OCI-LY3 (cell line): ENCODE data around the gene EFNA1.

Source experiments
- H2AFZ ChIP-seq: fragments of 200-600, 300-600 bp; shearing (Covaris generic); 2 replicates; pipeline ENCODE4 v1.6.0; 2014; ENCODE audit warnings: antibody characterized with exemption, low read depth, low read length
- H3K27ac ChIP-seq: fragments of 200-600, 300-600 bp; sonication (generic); 2 replicates; pipeline ENCODE4 v1.5.1; 2014; ENCODE audit warnings: mild to moderate bottlenecking, low read length, moderate library complexity, mixed read lengths
- H3K27me3 ChIP-seq: fragments of 200-600, 300-600 bp; sonication (generic); 2 replicates; pipeline ENCODE4 v1.6.1; 2014; ENCODE audit warnings: low read depth, low read length, mixed read lengths
- H3K36me3 ChIP-seq: fragments of 200-600, 300-600 bp; sonication (generic); replicated peaks from 2 replicates; pipeline ENCODE3; 2014; ENCODE audit warnings: low read depth, low read length, mixed read lengths
- H3K4me1 ChIP-seq: fragments of 300-600, 200-600 bp; sonication (generic); 2 replicates; pipeline ENCODE4 v1.6.1; 2014; ENCODE audit warnings: low read length, mixed read lengths
- H3K4me2 ChIP-seq: fragments of 200-600, 300-600 bp; sonication (generic); 2 replicates; pipeline ENCODE4 v1.6.1; 2014; ENCODE audit warnings: low read length, mixed read lengths
- H3K4me3 ChIP-seq: fragments of 300-600, 200-600 bp; sonication (generic); 2 replicates; pipeline ENCODE4 v1.5.1; 2014; ENCODE audit warnings: antibody characterized with exemption, mild to moderate bottlenecking, low read length, moderate library complexity
- H3K79me2 ChIP-seq: fragments of 300-600, 200-600 bp; shearing (Covaris generic); 2 replicates; pipeline ENCODE4 v1.6.1; 2014; ENCODE audit warnings: mild to moderate bottlenecking, low read length, mixed read lengths
- H3K9ac ChIP-seq: fragments of 300-600, 200-600 bp; shearing (Covaris generic); 2 replicates; pipeline ENCODE4 v1.6.0; 2014; ENCODE audit warnings: mild to moderate bottlenecking, low read length, moderate library complexity
- H3K9me3 ChIP-seq: fragments of 200-600, 300-600 bp; shearing (Covaris generic); 2 replicates; pipeline ENCODE4 v1.6.1; 2014; ENCODE audit warnings: low read length, mixed read lengths; ENCODE audit not compliant: insufficient read depth
- H4K20me1 ChIP-seq: fragments of 200-600, 300-600 bp; sonication (generic); 2 replicates; pipeline ENCODE4 v1.6.1; 2016; ENCODE audit warnings: low read length, mixed read lengths; ENCODE audit not compliant: insufficient read depth
- CTCF ChIP-seq: fragments of 200-600, 300-600 bp; sonication (generic); IDR thresholded peaks from 2 replicates; pipeline ENCODE4 v1.5.1; 2014; ENCODE audit warnings: antibody characterized with exemption, low read length, low read depth
- EZH2phosphoT487 ChIP-seq: fragments of 200-600 bp; shearing (Covaris generic); IDR thresholded peaks from 2 replicates; pipeline ENCODE4 v1.6.1; 2018; ENCODE audit warnings: antibody characterized with exemption, mixed run types, low read depth

EFNA1 gene

GRCh38 chr1:155172732-155173477, 45.2 kb downstream of the EFNA1 start, which contains the start of gene KRTCAP2:
KRTCAP2 (minus strand) TSS chr1:155173304; CDS start chr1:155173224, 80 bp downstream.
- Histone ChIP-seq H3K4me1 (peaks cover 31% of the 10 kb centered on the region), H3K9me3 (no peaks in the 10 kb centered on the region), H3K36me3 (peaks cover 21% of the 10 kb centered on the region), H3K4me2 (peak within 1 kb of the TSS; percentile 91), H3K27me3 (no peaks in the 10 kb centered on the region), H2AFZ (peak within 1 kb of the TSS; percentile 82), H3K9ac (peak within 1 kb of the TSS; percentile 95), H3K27ac (peak within 1 kb of the TSS; percentile 75), H3K4me3 (peak within 1 kb of the TSS; percentile 87), H3K79me2 (peaks cover 16% of the 10 kb centered on the region), H4K20me1 (no peaks in the 10 kb centered on the region)
- peak; percentile 96 for TF ChIP-seq CTCF
- no peak for TF ChIP-seq EZH2phosphoT487

GRCh38 chr1:155173478-155174323, 46.0 kb downstream of the EFNA1 start, which contains the start of gene TRIM46:
TRIM46 (plus strand) TSS chr1:155173849; CDS start chr1:155173967, 118 bp downstream.
- H3K4me1 ChIP-seq, result peaks cover 29% of the 10 kb centered on the region
- H2AFZ ChIP-seq, result peak within 1 kb of the TSS; percentile 82
- no peaks in the 10 kb centered on the region for H4K20me1 ChIP-seq
- H3K36me3 ChIP-seq, result peaks cover 22% of the 10 kb centered on the region
- H3K4me3 ChIP-seq, result peak within 1 kb of the TSS; percentile 87
- H3K4me2 ChIP-seq, result peak within 1 kb of the TSS; percentile 91
- no peaks in the 10 kb centered on the region for H3K27me3 ChIP-seq
- peaks cover 16% of the 10 kb centered on the region for H3K79me2 ChIP-seq
- no peaks in the 10 kb centered on the region for H3K9me3 ChIP-seq
- H3K27ac ChIP-seq, result peak within 1 kb of the TSS; percentile 75
- peak within 1 kb of the TSS; percentile 95 for H3K9ac ChIP-seq
- TF ChIP-seq EZH2phosphoT487 (no peak), CTCF (0 out of 2 replicates have a peak, but pooled peaks have one; percentile 17)

GRCh38 chr1:155174324-155175280, 46.9 kb downstream of the EFNA1 start:
- H3K9me3 ChIP-seq, result no peaks in the 10 kb centered on the region
- H3K4me2 ChIP-seq, result peak overlapping the region; percentile 91
- H3K9ac ChIP-seq, result peak overlapping the region; percentile 95
- H3K79me2 ChIP-seq, result peaks cover 16% of the 10 kb centered on the region
- H4K20me1 ChIP-seq, result no peaks in the 10 kb centered on the region
- H3K27me3 ChIP-seq, result no peaks in the 10 kb centered on the region
- peaks cover 29% of the 10 kb centered on the region for H3K4me1 ChIP-seq
- no peak overlapping the region for H3K27ac ChIP-seq
- H3K4me3 ChIP-seq, result peak overlapping the region; percentile 87
- H2AFZ ChIP-seq, result no peak overlapping the region
- no peak for TF ChIP-seq EZH2phosphoT487
- TF ChIP-seq CTCF, result no peak
- peaks cover 17% of the 10 kb centered on the region for H3K36me3 ChIP-seq
